Activated CD8-positive, alpha-beta memory T cell treated with anti-CD3 and anti-CD28 coated beads, Interleukin-2, amount 50 U/mL, for 48 hours (primary cell): Measurements from ENCODE around the gene FGD5.

ENCODE experiments used
- DNase-seq: peaks from one replicate; pipeline ENCODE4 v3.0.0-alpha.2; 2020

The FGD5 gene

DNA sequence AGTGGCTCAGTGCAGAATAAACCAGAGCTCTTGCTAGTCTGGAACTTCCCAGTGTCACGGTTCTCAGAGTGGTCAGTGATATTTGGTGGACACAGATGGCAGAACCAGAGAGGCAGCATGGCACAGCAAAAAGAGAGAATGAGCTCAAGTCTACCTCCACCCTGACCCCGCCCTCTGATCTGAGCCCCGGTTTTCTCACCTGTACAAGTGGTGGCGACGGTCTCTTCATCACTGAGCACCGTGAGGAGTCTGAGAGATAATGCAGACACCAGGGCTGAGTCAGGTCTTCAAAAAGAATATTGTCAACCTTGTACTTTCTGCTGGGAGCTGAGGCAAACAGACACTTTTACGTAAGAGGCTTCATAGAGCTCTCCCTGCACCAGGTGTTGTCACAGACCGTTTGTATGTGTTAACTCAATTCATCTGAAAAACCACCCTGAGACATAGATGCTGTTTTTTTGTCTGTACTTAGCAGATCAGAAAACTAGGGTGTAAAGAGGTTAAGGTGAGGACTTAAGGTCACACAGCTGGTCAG, 13.2 kb downstream of the FGD5 start:
- DNase-seq: no peak

GRCh38 chr3:14832975-14833722, 14.4 kb downstream of the FGD5 start:
- no peak for DNase-seq

DNA sequence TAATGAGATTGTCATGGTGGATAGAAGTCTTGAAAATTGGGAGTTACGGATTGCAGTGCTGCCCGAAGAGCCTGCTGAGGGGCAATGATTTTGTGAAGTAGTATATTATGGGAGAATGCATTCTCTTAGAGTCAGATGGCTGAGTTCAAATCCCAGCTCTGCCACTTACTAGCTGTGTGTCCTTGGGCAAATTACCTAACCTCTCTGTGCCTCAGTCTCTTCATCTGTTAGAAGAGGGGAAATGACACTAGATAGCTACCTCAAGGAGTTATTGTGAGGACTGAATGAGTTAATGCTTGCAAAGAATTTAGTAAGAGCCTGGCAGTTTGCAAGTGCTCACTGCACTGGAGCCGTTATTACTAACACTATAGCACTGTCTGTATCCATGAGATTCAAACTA, 15.4 kb downstream of the FGD5 start:
- no peak for DNase-seq

- no peak for DNase-seq
Measured at GRCh38 chr3:14834807-14835466, 16.2 kb downstream of the FGD5 start.

DNA sequence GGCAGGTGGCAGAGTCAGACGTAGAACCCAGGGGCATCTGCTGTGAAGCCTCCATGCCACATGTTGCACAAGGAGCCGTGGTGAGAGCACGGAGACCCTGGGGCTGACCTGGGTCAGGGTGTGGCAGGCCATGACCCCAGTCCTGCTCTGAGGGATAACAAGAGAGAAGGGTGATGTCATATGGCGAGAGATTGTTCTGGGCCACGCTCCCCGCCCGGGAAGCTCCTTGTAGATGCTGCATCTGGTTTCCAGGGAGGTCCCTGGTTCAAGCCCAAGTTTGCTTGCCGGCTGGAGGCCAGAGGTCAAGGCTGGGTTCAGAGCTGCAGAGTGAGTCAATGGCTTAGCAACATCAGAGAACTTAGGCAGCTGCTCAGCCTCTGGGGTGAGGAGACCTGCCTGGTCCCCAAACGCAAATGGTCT, 17.3 kb downstream of the FGD5 start:
- DNase-seq: no peak

GRCh38 chr3:14837186-14837877, 18.6 kb downstream of the FGD5 start:
- DNase-seq: no peak

- no peak for DNase-seq
Measured at GRCh38 chr3:14837878-14838258, 19.1 kb downstream of the FGD5 start.

DNA sequence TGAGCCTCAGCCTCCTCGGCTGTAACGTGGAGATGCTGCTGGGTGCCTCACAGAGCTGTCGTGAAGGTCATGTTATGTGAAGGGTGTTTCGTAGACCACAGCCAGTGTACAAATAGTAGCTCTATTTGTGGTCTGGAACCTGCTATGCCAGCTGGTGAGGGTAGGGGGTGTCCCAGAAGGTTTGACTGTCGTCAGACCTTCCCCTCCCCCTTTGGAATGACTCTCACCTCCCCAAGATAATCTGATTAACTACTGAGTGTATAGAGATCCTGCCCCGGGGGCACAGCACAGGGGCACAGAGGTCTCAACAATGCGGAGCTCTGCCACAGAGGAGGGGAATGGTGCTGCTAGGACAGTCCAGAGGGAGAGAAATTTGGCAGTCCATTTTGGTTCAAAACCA, 20.5 kb downstream of the FGD5 start:
- no peak for DNase-seq

GRCh38 chr3:14841836-14842235, 23.1 kb downstream of the FGD5 start:
- DNase-seq: no peak

DNA sequence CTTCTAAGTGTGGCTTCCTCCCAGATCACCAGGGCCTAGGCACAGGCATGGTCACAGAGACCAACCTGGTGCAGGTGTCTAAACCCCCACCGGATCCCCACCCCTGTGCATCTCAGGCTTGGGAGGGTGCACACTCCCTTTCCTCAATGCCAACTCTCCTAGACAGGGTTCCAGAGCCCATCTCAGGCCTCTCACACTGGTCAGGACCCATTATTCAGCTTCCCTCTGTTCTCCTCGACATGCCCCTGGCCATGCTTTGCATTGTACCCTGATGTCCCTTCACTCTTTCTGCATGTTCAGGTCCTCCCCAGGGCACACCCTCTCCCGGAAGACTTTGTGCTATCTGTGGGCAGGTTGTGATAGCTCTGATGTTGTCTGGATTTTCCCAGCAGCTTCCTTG, 23.5 kb downstream of the FGD5 start:
- DNase-seq: no peak

DNA sequence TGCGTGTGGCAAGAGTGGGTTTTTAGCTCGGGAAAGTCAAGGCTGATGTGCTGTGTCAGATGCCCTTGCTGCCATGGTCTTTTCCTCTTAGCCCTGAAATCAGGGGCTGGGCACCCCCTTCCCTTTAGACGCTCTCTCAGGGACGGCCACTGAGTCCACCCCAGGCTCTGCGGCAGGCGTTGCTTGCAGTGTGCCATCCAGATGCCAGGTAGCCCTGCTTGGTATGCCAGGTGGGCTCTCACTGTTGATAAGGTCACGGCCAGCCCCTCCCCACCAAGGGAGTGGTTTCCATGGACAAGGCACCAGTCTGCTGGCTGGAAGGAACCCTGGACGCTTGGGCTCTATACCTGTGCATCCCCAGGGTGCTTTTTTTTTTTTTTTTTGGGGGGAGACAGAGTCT, 24.6 kb downstream of the FGD5 start:
- DNase-seq: no peak

GRCh38 chr3:14844386-14845170, 25.8 kb downstream of the FGD5 start:
- DNase-seq: no peak

- DNase-seq: no peak
Measured at GRCh38 chr3:14845180-14845579, 26.4 kb downstream of the FGD5 start.

GRCh38 chr3:14845826-14846225, 27.1 kb downstream of the FGD5 start:
- DNase-seq: no peak

- no peak for DNase-seq
Measured at GRCh38 chr3:14846226-14846880, 27.6 kb downstream of the FGD5 start.

DNA sequence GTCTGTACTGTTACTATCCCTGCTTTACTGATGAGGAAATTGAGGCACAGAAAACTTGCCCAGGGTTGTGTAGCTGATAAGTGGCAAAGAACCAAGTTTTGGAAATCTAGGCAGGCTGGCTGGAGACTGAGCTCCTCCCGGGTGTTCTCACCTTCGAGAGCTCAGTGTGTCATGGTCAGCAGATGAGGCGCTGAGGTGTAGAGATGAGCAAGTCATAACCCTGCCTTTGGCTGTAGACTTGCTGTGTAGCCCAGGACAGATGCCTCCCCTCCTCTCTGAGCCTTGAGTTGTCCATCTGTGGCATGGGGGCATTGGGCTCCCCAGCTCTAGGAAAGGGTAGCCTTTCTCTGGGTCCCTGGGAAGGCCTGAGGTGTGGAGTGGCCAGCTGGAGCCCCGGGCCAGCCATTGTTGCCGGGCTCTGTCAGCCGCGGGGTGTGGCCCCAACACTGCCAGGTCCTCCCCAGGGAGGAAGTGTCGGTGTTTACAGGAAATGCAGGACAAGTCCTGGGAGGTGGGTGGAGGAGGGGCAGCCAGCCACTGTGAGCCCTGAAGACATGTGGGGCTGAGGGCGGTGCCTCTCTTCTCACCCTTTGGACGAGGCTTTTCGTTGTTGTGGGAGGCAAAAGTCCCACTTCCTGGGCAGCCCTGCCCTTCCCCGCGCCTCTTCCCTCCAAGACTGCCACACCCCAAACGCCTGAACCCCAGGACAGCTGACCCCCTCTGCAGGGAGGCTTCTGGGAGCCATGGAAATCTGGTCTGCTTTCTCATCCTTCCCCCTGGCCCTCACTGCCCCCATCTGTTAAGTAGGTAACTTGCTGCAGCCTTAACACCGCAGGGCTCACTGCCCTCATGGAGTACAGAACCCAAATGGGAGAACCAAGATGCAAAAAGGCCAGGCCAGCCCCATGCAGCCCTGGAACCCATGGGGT, 29.1 kb downstream of the FGD5 start:
- DNase-seq: no peak

DNA sequence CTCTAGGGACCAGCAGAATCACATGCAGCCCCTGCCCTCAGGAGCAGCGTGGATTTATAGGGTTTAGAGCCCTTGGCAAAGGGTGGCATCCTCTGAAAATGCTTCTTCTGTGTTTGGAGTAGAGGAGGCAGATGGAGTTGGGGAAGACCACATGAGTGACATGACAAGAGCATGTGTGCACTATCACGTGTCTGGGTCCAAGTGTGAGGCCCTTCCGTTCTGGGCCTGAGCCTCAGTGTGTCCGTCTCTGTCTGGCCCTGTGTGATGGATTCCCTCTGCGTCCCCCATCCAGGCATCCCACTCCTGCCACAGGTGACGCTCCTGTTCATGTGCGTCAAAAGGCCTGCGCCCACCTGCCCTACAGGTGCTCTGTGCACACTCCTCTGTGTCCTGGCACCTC, 30.1 kb downstream of the FGD5 start:
- DNase-seq: no peak

DNA sequence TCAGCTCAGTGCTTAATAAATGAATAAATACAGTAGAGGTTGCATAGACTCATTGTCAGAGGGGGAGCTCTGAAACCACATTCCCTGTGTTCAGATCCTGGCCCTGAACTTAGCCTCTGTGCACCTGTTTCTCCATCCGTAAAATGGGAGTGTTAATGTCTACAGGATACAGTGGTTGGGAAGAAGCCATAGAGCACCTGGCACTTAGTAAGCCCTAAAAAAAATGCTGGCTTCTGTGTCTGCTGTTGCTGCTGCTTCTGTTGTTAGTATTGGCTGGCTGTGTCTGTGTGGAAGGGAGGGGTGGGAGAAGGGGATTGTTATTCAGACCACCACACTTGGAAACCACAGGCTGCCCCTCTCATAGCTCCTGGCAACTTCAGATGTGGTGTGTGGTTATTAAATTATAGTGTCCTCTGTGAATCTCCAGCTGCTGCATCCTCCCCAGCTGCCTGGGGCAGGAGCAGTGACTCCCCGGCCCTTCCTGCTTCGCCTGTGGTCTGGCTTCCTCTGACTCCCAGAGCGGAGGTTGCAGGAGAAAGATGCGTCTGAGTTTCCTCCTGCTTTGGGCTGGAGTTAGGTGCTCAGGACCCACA, 31.0 kb downstream of the FGD5 start:
- DNase-seq: no peak

- no peak for DNase-seq
Measured at GRCh38 chr3:14852058-14852594, 33.4 kb downstream of the FGD5 start.

DNA sequence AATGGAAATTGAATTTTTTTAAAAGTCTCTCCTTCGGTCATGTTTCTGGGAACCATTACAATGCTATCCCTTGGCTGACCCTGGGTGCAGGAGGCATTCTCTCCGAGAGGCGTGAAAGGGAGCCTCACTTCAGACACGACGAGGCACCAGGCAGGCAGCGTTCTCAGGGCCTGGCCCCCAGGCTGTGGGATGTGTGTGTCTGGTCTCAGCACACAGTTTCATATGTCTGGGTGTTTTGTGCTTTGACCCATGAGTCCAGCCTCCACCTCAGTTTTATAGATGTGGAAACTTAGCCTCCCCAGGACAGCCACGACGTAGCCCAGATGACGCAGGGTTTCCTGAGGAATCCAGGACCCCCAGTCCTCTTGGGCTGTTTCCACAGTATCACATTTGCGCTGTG, 34.0 kb downstream of the FGD5 start:
- no peak for DNase-seq
